UCSD-AML1 (cell line): ENCODE measurements around the gene ABCB9.
"Not testable (repeated sequence)": the region's sequence is repeated elsewhere in the genome, so short reads cannot be mapped to it uniquely, and the experiment has no call there.

ENCODE experiments used
- DNase-seq: peaks from one replicate; lab custom pipeline; 2025; ENCODE audit not compliant: unreplicated experiment; lab: John Stamatoyannopoulos, UW

The ABCB9 gene

GRCh38 chr12:122965851-122966742 is at the start of gene ABCB9:
TSS of gene ABCB9 (minus strand) at chr12:122966463. CDS start at chr12:122960235, 6,228 bp downstream.
- peak; percentile 93 for DNase-seq

DNA sequence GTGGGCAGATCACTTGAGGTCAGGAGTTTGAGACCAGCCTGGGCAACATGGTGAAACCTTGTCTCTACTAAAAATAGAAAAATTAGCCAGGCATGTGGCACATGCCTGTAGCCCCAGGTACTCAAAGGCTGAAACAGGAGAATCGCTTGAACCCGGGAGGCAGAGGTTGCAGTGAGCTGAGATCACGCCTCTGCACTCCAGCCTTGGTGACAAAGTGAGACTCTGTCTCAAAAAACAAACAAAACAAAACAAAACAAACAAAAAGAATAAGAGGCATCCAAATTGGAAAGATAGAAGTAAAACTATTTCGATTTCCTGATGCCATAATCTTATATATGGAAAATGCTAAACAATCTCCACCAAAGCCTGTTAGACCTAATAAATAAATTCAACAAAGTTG is 48.2 kb upstream of the ABCB9 start:
- not testable (repeated sequence) for DNase-seq

DNA sequence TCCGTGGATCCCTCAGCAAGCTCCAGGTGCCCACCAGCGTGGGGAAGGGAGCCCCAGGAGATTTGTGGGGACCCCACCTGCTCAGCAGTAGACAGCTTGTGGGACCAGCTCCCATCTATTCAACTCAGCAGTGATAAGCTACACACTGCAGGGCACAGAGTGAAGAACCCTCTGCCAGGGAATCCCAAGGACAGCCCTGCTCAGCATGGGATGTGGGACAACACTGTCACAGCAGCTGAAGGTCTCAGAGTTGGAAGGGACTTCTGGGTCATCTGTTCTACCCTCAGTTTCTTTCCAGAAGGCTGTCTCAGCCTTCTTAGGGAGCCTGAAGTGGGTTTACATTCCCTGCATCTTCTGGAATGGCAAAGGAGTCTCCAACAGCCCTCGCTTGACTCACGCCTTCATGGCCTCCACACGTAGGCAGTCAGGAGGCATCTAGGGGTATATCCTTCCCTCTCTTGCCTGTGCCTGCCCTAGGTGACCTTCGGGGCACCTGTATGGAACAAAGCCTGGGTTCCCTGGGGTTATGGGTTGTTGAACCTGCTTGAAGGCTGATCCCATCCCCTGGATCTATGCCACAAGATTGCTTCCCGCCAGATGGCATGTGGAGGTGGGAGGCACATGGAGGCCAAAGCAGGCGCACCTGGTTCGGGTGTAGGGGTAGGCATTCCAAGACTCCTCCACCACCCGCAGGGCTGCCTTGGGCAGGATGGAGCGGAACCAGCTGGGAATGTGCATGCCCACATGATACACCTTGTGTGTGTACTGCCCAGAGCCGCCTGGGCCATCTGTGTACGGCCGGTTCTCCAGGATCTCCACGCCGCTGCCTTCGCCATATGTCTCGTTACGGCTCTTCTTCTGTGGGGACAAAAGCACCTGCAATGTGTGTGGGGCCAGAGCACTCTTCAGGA is 47.2 kb upstream of the ABCB9 start:
- DNase-seq: no peak

DNA sequence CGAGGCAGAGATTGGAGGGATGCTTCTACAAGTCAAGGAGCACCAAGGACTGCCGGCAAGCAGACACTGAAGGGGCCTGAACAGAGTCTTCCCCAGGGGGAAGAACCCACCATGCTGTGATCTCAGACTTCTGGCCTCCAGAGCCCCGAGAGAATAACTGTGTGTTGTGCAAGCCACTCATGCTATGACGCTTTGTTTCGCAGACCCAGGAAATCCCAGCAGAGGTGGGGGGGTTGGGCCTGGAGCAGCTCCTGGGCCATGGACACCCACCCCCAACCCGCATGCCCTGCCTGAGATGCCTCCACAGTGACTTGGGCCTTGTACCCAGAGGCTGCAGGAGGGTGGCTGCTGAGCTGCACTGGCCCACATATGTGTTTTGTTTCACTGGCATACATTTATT is 45.4 kb upstream of the ABCB9 start:
- DNase-seq: no peak

- no peak for DNase-seq
These were observed 44.4 kb upstream of the ABCB9 start for GRCh38 chr12:123010681-123011080.

GRCh38 chr12:123010110-123010509 is 43.8 kb upstream of the ABCB9 start:
- DNase-seq: no peak

DNA sequence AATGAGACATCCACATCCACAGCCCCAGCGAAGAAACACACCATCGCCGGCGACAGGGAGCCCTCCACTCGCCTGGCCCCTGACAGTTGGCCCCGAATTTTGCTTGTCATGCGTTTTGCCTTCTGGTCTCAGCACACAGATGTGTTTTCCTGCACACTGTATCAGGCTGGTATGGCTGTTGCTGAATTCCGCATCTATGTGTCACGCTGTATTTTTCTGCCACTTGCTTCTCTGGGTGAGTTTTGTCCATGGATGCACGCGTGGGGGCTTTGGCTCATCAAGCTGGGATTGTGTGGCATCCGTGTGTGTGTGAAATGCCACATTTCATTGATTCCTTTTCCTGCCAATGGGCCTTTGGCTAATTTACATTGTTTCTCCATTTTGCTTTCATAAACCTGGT is 40.7 kb upstream of the ABCB9 start:
- no peak for DNase-seq

GRCh38 chr12:123005081-123005626 is 38.9 kb upstream of the ABCB9 start:
- DNase-seq: no peak

- DNase-seq: no peak
These were observed 38.0 kb upstream of the ABCB9 start for GRCh38 chr12:123004287-123004686.

- DNase-seq: no peak
These were observed 37.0 kb upstream of the ABCB9 start for GRCh38 chr12:123003257-123003656.

- no peak for DNase-seq
These were observed 35.2 kb upstream of the ABCB9 start for GRCh38 chr12:123001464-123001863.

GRCh38 chr12:123000578-123000977 is 34.3 kb upstream of the ABCB9 start:
- DNase-seq: no peak

GRCh38 chr12:122999986-123000420 is 33.7 kb upstream of the ABCB9 start:
- DNase-seq: no peak

- DNase-seq: no peak
These were observed 33.1 kb upstream of the ABCB9 start for GRCh38 chr12:122999196-122999946.

- DNase-seq: no peak
These were observed 32.1 kb upstream of the ABCB9 start for GRCh38 chr12:122998316-122998715.

DNA sequence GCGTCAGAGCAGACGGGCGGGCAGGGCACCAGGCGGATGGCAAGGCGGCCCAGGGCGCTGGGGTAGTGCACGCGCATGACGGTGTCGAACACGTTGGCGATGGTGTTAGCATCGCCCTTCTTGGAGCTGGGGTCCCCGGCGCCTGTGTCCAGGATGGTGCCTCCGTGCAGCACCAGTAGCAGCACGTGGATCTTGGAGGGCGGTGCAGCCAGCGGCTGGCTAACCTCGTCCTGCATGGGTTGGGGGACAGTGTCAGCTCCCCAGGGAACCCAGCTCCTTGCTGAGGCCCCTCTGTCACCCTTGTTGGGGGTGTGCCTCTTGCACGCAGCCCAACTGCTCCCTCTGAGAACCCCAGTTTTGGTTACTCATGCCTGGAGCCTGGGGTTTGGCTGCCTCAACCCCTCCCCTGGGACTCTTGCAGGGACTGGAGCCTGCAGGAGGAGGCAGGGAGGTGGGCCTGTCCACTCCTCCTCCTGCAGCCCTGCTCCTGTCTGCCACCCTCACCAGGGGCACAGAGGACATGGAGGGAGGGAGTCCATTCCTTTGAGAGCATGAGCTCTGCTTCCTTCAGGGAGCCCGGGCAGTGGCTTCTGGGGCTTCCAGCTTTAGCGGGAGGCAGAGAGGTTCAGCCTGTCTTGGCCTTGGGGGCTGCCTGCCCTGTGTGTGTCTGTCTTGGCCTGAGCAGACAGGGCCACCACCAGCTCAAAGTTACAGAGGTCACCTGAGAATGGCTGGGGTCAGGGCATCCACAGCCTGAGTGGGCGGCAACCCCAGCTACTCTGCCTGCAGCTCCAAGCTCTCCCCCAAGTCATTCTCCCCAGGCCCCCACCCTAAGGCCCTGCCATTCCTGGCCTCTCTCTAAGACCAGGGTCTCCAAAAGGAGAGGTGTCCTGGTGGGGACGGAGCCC is 31.3 kb upstream of the ABCB9 start:
- DNase-seq: no peak

DNA sequence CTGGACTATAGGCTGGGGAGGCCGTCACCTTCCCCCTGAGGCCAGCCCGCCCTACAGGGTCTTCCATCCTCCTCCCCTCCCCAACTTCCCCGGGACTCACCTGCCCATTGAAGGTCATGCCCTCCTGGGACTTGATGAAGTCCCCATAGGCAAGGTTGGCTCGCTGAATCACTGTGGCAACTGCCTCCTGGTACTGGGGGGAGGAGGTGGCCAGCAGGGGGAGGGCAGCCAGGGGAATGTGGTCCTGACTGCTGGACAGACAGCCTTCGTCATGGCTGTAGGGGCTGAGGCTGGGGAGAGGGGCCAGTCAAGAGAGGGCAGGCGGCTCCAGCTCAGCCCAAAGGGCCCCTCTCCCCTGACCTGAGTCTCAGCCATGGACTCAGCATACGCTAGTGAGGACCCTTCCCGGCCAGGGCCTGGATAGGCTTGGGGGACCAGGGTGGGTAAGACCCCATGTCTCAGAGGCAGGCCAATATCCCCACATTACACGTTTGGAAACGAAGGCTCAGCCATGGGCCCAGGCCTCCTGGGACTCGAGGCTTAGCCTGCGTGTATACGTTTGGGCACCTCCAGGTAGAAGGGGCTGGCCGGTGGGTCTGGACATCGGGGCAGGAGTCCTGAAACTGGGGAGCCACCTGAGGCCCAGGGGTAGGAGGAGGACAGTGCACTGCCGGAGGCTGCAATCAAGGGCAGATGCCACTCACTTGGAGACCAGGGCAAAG is 30.5 kb upstream of the ABCB9 start:
- no peak for DNase-seq

DNA sequence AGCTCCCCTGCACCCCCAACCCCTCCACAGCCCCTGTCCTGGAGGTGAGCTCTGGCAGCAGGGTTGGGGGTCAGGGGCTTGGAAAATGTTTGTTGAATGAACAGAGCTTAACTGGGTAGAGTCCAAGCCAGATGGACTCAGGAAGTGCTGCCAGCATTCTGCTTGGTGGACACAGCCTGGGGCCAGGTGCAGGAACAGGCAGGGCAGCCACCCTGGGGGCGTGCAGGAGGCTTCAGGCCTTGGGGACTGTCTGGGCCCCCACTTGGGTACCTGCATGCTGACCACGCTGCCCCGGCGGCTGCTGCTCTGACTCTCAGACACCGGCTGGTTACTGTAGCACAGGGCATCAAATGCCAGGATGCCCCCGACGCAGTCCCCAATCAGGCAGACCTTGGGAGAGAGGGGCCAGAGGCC is 29.9 kb upstream of the ABCB9 start:
- no peak for DNase-seq
